ENCODE results near the gene ZWILCH. TPM values are rescaled to one million over a fixed set of nuclear protein-coding genes. Genes with fewer than 3 reads are reported as not detected.

ZWILCH gene
- polyA plus RNA-seq, 1 donor (not counting 4 experiments of a cell fraction or from before 2014, with no cell fraction given): 34.9 TPM

DNA sequence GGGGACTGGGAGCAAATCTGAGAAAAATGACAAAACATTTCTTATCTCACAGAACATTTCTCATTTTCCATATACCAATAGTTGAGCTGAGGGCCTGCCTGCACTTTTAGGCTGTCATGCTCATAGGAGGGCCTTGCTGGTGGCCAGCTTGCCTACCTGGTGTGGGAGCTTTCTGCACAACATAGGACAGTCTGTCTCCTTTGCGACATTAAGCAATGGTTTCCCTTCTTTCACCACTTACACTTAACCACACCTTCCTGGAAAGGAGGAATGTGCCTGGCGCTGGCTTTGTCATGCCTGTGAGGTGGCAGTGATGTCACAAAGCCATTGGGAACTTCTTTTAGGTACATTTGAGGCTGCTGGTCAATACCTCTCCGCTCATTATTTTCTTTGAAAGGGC is 13.3 kb upstream of the ZWILCH start:
- Histone ChIP-seq H3K27ac (ENCODE audit: control insufficient read depth, insufficient read depth, low read length) (no peak overlapping the region), H3K9me1 (ENCODE audit: control insufficient read depth, extremely low read depth, insufficient read depth, low read length) (no peaks in the 10 kb centered on the region), H3K27me3 (ENCODE audit: control insufficient read depth, extremely low read depth, insufficient read depth, low read length) (no peaks in the 10 kb centered on the region), H3K4me2 (ENCODE audit: control insufficient read depth, extremely low read depth, insufficient read depth, low read depth, low read length) (no peak overlapping the region), H3K4me3 (ENCODE audit: control insufficient read depth in 2 of 3, extremely low read depth in 1 of 3, insufficient read depth in 2 of 3, low read depth in 1 of 3, low read length in 3 of 3) (no peak overlapping the region), H2AFZ (ENCODE audit: control insufficient read depth, low read length) (no peak overlapping the region), H3K9ac (ENCODE audit: control insufficient read depth, extremely low read depth, insufficient read depth, low read length) (no peak overlapping the region), H4K20me1 (ENCODE audit: control insufficient read depth, extremely low read depth, insufficient read depth, low read length) (no peaks in the 10 kb centered on the region), H3K36me3 (ENCODE audit: control insufficient read depth in 2 of 2, extremely low read depth in 1 of 2, insufficient read depth in 2 of 2, low read length in 2 of 2) (peaks cover 17 to 34% of the 10 kb centered on the region in 2 experiments), H3K79me2 (ENCODE audit: control insufficient read depth, insufficient read depth, low read length) (peaks cover 4% of the 10 kb centered on the region), H3K4me1 (ENCODE audit: control insufficient read depth, extremely low read depth, insufficient read depth, low read length) (peaks cover 4% of the 10 kb centered on the region), H3K9me3 (ENCODE audit: control insufficient read depth, low read depth, low read length) (no peaks in the 10 kb centered on the region)
- FAIRE-seq: no peak
- no peak for TF ChIP-seq EZH2 (IDR thresholded peaks at IDR 0.05; ENCODE audit: low read length)
- TF ChIP-seq, protein P1, sequence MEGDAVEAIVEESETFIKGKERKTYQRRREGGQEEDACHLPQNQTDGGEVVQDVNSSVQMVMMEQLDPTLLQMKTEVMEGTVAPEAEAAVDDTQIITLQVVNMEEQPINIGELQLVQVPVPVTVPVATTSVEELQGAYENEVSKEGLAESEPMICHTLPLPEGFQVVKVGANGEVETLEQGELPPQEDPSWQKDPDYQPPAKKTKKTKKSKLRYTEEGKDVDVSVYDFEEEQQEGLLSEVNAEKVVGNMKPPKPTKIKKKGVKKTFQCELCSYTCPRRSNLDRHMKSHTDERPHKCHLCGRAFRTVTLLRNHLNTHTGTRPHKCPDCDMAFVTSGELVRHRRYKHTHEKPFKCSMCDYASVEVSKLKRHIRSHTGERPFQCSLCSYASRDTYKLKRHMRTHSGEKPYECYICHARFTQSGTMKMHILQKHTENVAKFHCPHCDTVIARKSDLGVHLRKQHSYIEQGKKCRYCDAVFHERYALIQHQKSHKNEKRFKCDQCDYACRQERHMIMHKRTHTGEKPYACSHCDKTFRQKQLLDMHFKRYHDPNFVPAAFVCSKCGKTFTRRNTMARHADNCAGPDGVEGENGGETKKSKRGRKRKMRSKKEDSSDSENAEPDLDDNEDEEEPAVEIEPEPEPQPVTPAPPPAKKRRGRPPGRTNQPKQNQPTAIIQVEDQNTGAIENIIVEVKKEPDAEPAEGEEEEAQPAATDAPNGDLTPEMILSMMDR (optimal IDR thresholded peaks at IDR 0.05 in 1 of 3, IDR thresholded peaks at IDR 0.05 in 1 of 3, conservative IDR thresholded peaks at IDR 0.05 in 1 of 3; ENCODE audit: extremely low read depth in 1 of 3, insufficient read depth in 2 of 3, low read length in 3 of 3): no peak
- no peak for DNase-seq (ENCODE audit: low read depth, low spot score)
- dilution Hi-C loops (cut with MboI; ENCODE audit: extremely low pct_ligation_motif_present, low sequenced_read_pairs): no loop called here

DNA sequence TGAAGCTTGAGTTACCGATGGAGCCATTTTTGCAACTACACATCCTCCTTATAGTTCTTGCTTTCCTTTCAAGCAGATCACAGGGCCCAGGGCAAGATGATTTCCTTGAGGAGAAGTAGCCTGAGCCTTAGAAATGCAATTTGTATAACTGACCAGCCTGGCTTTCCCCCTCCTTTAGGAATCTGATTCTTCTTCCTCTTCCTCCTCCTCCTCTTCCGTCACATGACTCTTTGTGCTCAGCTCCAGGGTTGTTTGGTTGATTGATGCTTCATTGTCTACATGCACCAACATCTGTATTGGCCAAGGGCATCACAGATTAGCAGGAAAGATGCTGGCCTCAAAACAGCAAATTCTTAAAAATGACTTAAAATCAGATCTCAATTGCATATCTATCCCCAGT is 10.9 kb upstream of the ZWILCH start:
- Histone ChIP-seq H3K27me3 (ENCODE audit: control insufficient read depth, extremely low read depth, insufficient read depth, low read length) (no peaks in the 10 kb centered on the region), H3K9me1 (ENCODE audit: control insufficient read depth, extremely low read depth, insufficient read depth, low read length) (no peaks in the 10 kb centered on the region), H2AFZ (ENCODE audit: control insufficient read depth, low read length) (no peak overlapping the region), H3K79me2 (ENCODE audit: control insufficient read depth, insufficient read depth, low read length) (peaks cover 7% of the 10 kb centered on the region), H3K4me1 (ENCODE audit: control insufficient read depth, extremely low read depth, insufficient read depth, low read length) (peaks cover 5% of the 10 kb centered on the region), H3K4me2 (ENCODE audit: control insufficient read depth, extremely low read depth, insufficient read depth, low read depth, low read length) (no peak overlapping the region), H3K36me3 (ENCODE audit: control insufficient read depth in 2 of 2, extremely low read depth in 1 of 2, insufficient read depth in 2 of 2, low read length in 2 of 2) (peaks cover 19 to 25% of the 10 kb centered on the region in 2 experiments), H4K20me1 (ENCODE audit: control insufficient read depth, extremely low read depth, insufficient read depth, low read length) (peaks cover 7% of the 10 kb centered on the region), H3K9ac (ENCODE audit: control insufficient read depth, extremely low read depth, insufficient read depth, low read length) (no peak overlapping the region), H3K4me3 (ENCODE audit: control insufficient read depth in 2 of 3, extremely low read depth in 1 of 3, insufficient read depth in 2 of 3, low read depth in 1 of 3, low read length in 3 of 3) (no peak overlapping the region), H3K9me3 (ENCODE audit: control insufficient read depth, low read depth, low read length) (no peaks in the 10 kb centered on the region), H3K27ac (ENCODE audit: control insufficient read depth, insufficient read depth, low read length) (no peak overlapping the region)
- TF ChIP-seq, protein P1 (optimal IDR thresholded peaks at IDR 0.05 in 1 of 3, IDR thresholded peaks at IDR 0.05 in 1 of 3, conservative IDR thresholded peaks at IDR 0.05 in 1 of 3; ENCODE audit: extremely low read depth in 1 of 3, insufficient read depth in 2 of 3, low read length in 3 of 3): no peak
- no peak for TF ChIP-seq EZH2 (IDR thresholded peaks at IDR 0.05; ENCODE audit: low read length)
- no peak for FAIRE-seq
- dilution Hi-C loops (cut with MboI; ENCODE audit: extremely low pct_ligation_motif_present, low sequenced_read_pairs): no loop called here
- DNase-seq (ENCODE audit: low read depth, low spot score): no peak
